ENCODE measurements around the gene PDHB.

GRCh38 chr3:58427661-58428361 lies 5.8 kb downstream of the PDHB start:
- no peak for TF ChIP-seq CTCF (IDR thresholded peaks at IDR 0.05)
- no peak for TF ChIP-seq POLR2A (IDR thresholded peaks at IDR 0.05)
- no peak for TF ChIP-seq POLR2AphosphoS5 (IDR thresholded peaks at IDR 0.05; ENCODE audit: insufficient read depth in 1 of 2, low read depth in 1 of 2)

Measured in vagina (tissue), 2 donors.